Thyroid gland (tissue), 4 donors: ENCODE results near the gene DCAF7.

Experiments used
- POLR2A ChIP-seq, 2 donors: fragments of 450-650 bp; IDR thresholded peaks; one replicate each; pipeline ENCODE4 v1.6.1; 2017; ENCODE audit warnings: antibody characterized with exemption in 2 of 2, mild to moderate bottlenecking in 2 of 2, moderate library complexity in 1 of 2
- TF ChIP-seq, protein P1 (sequence below), 6 experiments: fragments of 200-600 bp in 3 of 6; fragments of 450-650 bp in 3 of 6; sonication (generic) in 3 of 6; IDR thresholded peaks; one replicate each; pipeline ENCODE4 v1.5.1; 2016 to 2019; ENCODE audit warnings: antibody characterized with exemption in 6 of 6, mild to moderate bottlenecking in 2 of 6, inconsistent platforms in 1 of 6, moderate library complexity in 1 of 6

DNA sequence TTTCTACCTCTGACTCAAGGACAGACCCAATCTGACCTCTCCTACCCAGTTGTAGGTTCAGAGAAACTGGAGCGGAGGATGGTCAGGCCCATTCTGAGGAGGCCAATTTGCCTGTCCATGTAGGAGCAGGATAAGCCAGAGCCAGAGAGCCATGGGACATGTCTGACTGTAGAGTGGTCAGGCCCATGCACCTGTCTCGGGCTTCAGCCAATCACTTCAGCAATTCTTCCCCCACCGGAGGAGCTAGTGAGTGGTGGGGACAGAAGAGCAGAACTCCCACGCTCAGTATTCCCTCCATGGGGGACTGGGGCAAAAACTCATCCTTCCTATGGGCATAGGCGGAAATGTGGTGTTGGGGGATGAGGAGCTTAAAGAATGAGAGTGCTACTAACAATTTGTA lies 14.3 kb downstream of the DCAF7 start:
- no peak for TF ChIP-seq POLR2A (IDR thresholded peaks at IDR 0.05)
- TF ChIP-seq, protein P1, sequence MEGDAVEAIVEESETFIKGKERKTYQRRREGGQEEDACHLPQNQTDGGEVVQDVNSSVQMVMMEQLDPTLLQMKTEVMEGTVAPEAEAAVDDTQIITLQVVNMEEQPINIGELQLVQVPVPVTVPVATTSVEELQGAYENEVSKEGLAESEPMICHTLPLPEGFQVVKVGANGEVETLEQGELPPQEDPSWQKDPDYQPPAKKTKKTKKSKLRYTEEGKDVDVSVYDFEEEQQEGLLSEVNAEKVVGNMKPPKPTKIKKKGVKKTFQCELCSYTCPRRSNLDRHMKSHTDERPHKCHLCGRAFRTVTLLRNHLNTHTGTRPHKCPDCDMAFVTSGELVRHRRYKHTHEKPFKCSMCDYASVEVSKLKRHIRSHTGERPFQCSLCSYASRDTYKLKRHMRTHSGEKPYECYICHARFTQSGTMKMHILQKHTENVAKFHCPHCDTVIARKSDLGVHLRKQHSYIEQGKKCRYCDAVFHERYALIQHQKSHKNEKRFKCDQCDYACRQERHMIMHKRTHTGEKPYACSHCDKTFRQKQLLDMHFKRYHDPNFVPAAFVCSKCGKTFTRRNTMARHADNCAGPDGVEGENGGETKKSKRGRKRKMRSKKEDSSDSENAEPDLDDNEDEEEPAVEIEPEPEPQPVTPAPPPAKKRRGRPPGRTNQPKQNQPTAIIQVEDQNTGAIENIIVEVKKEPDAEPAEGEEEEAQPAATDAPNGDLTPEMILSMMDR (IDR thresholded peaks at IDR 0.05): no peak
